ENCODE results near the gene CHRDL1. TPM values are rescaled to one million over a fixed set of nuclear protein-coding genes. Genes with fewer than 3 reads are reported as not detected.

The CHRDL1 gene
- total RNA-seq, 4 donors from 2014 or later = 102 to 404 (median 210) TPM

- no peak for TF ChIP-seq CTCF (IDR thresholded peaks at IDR 0.05; ENCODE audit: low read depth)
These were observed 8.8 kb upstream of the CHRDL1 start for GRCh38 chrX:110804446-110804845.

- no peak for TF ChIP-seq CTCF (IDR thresholded peaks at IDR 0.05; ENCODE audit: low read depth)
These were observed 7.9 kb upstream of the CHRDL1 start for GRCh38 chrX:110803506-110803905.

GRCh38 chrX:110796407-110796697 lies 735 bp upstream of the CHRDL1 start:
- TF ChIP-seq CTCF (IDR thresholded peaks at IDR 0.05; ENCODE audit: low read depth) = no peak

GRCh38 chrX:110794601-110795000 lies 1.0 kb downstream of the CHRDL1 start:
- no peak for TF ChIP-seq CTCF (IDR thresholded peaks at IDR 0.05; ENCODE audit: low read depth)

- no peak for TF ChIP-seq CTCF (IDR thresholded peaks at IDR 0.05; ENCODE audit: low read depth)
These were observed 4.5 kb downstream of the CHRDL1 start for GRCh38 chrX:110791071-110791470.

- TF ChIP-seq CTCF (IDR thresholded peaks at IDR 0.05; ENCODE audit: low read depth) = no peak
These were observed 9.1 kb downstream of the CHRDL1 start for GRCh38 chrX:110786486-110786885.

GRCh38 chrX:110759785-110760184 lies 35.8 kb downstream of the CHRDL1 start:
- TF ChIP-seq CTCF (IDR thresholded peaks at IDR 0.05; ENCODE audit: low read depth) = no peak
